Loucy (cell line): ENCODE measurements around the gene ANO2.

ENCODE experiments used
- CTCF ChIP-seq: fragments of 200-600 bp; sonication (generic); conservative IDR thresholded peaks from 2 replicates; pipeline ENCODE4 v1.5.1; 2014; ENCODE audit warnings: mild to moderate bottlenecking, antibody characterized with exemption, low read length
- EZH2phosphoT487 ChIP-seq: fragments of 200-600 bp; IDR thresholded peaks from 2 replicates; pipeline ENCODE4 v1.6.1; 2018; ENCODE audit warnings: antibody characterized with exemption, mild to moderate bottlenecking, moderate library complexity, borderline replicate concordance

GRCh38 chr12:5708371-5708770, 236.7 kb downstream of the ANO2 start:
- TF ChIP-seq CTCF (no peak), EZH2phosphoT487 (no peak)
